GM18507 (cell line): ENCODE results near the gene AP4B1.
"Not testable (repeated sequence)": the region's sequence is repeated elsewhere in the genome, so short reads cannot be mapped to it uniquely, and the experiment has no call there.

ENCODE experiments used
- DNase-seq: peaks from one replicate; pipeline ENCODE4 v3.0.0; 2011; ENCODE audit warnings: low read depth; ENCODE audit not compliant: insufficient read length; ENCODE audit errors: extremely low spot score
- FAIRE-seq: peaks from 2 replicates; lab custom pipeline; 2011; peaks lifted over from hg19 to GRCh38; lab: Jason Lieb, UNC

AP4B1 gene

DNA sequence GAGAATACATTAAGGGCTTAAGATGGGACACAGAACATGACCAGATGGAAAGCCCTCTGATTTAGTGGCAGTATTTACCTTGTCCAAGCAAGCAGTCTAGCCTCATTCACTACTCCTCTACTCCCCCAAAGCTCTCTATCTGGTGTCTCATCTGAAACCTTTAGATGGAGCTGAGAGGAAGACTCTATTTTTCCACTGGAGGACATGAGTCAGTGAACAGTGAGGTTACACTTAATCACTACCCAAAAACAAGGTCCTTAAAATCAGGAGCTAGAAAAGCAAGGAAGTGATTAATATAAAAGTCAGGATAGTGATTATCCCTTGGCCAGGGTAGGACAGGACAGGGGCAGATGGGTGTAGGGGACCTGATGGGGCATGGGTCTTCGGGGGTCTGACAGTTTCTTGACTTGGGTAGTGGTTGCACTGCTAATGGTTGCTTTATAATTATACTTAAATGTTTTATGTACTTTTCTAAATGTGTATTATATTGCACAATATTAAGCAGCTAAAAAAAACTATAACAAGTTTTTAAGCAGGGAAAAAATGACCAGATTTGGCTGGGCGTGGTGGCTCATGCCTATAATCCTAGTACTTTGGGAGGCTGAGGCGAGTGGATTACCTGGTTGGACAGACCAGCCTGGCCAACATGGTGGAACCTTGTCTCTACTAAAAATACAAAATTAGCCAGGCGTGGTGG is 36.1 kb downstream of the AP4B1 start:
- FAIRE-seq, result no peak
- DNase-seq, result no peak

DNA sequence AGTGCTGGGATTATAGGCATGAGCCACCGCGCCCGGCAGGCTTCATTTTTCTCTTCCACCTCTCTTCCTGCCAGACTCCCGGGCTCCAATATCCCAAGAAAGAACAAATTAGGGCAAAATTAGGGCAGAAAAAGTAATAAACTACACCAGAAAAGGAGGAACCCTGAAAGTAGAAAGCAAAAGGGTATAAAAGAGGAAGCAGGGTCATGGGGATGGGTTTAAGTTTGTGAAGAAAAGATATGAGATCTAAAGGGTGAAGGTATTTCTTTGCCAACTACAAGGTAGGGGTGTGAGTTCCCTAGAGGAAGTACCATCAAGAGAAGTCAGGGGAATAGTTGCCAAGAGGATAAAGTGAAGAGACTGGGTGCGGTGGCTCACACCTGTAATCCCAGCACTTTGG is 43.0 kb downstream of the AP4B1 start:
- FAIRE-seq, result no peak
- no peak for DNase-seq

DNA sequence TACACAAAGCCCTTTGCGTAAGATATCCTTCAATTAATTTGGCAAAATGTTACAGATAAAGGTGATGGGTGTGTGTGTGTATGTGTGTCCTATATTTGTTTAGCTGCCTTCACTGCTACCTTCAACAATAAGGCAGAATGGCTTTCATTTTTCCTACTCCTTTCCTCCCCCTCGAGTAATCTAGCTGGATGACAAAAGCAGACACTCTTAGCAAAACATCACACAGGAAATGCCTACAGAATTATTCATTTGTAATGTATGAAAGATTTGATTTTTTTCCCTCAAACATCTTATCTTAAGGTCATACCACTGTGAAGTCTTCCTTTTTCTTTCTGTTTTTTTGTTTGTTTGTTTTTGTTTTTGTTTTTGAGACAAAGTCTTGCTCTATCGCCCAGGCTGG is 43.7 kb downstream of the AP4B1 start:
- no peak for DNase-seq
- FAIRE-seq, result no peak

GRCh38 chr1:113859478-113860175 is 45.0 kb downstream of the AP4B1 start:
- DNase-seq, result no peak
- peak; percentile 88 for FAIRE-seq

- DNase-seq (no peak), FAIRE-seq (no peak)
Measured at GRCh38 chr1:113858982-113859381, 45.6 kb downstream of the AP4B1 start.

- DNase-seq, result no peak
- peak; percentile 9 for FAIRE-seq
Measured at GRCh38 chr1:113858418-113858817, 46.2 kb downstream of the AP4B1 start.

DNA sequence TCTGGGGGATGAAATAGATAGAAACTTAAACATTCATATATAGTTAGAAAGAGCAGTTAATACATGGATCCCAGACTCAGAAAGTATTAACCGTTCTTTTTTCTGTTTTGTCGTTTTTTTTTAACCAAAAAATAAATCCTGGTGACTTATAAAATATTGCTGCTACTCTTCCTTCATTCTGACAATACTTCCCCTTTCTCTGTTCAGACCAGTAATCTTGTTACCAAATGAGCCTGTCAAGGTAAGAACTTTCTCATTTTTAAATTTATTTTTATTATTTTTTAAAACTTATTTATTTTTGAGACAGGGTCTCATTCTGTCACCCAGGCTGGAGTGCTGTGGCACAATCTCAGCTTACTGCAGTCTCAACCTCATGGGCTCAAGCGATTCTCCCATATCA is 46.8 kb downstream of the AP4B1 start:
- DNase-seq (no peak), FAIRE-seq (no peak)

DNA sequence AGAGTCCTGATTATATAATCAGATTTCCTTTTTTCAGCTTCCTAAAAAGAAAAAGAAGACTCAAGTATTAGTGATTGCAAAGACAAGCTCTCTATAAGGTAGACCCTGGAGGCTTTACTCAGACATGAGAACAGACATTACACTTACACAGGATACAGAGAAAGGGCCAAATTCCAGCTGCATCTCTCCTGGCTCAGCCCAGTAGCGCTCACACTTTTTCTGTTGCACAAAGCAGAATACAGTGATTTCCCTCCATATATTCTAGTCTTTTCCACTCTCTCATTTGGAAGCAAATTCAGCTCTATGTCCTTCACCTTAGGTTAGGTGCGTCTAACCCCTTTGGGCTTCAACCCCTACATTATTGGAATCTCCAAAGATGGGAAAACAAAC is 48.2 kb downstream of the AP4B1 start:
- no peak for DNase-seq
- FAIRE-seq, result no peak

- no peak for FAIRE-seq
- no peak for DNase-seq
Measured at GRCh38 chr1:113855630-113856400, 48.8 kb downstream of the AP4B1 start.

GRCh38 chr1:113854234-113854633 is 50.4 kb downstream of the AP4B1 start:
- no peak for FAIRE-seq

GRCh38 chr1:113852694-113853093 is 51.9 kb downstream of the AP4B1 start:
- not testable (repeated sequence) for DNase-seq, FAIRE-seq

More at GRCh38 chr1:113854234-113854633, 50.4 kb downstream of the AP4B1 start:
- DNase-seq, result no peak

GRCh38 chr1:113850127-113850796 is 54.3 kb downstream of the AP4B1 start:
- no peak for DNase-seq
- no peak for FAIRE-seq

- no peak for DNase-seq
- FAIRE-seq, result no peak
Measured at GRCh38 chr1:113849072-113849471, 55.5 kb downstream of the AP4B1 start.

DNA sequence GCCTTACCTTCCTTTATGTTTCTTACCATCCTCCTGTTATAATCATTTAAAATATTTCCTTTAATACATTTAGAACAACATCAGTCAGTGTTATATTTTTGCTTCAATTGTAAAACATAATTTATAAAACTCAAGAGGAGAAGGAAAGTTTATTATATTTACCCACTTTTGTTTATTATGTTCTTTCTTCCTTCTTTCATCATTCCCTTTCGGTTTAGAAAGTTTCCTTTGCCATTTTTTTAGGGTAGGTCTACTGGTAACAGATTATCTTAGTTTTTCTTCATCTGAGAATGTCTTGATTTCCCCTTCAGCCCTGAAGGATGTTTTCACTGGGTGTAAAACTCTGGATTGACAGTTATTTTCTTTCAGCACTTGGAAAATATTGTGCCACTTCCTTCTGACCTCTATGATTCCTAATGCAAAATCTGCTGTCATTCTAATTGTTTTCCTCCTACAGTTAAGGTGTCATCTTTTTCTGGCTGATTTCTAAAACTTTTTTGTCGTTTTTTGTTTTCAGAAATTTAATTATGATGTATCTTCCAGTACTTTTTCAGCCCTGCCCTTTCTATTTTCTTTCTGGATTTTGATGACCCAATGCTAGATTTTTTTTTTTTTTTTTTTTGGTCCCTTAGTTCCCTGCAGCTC is 58.1 kb downstream of the AP4B1 start:
- FAIRE-seq (no peak), DNase-seq (no peak)
